HG03196 (cell line): ENCODE measurements around the gene MRTFA.
"Not testable (repeated sequence)": the region's sequence is repeated elsewhere in the genome, so short reads cannot be mapped to it uniquely, and the experiment has no call there.

ENCODE experiments used
- ATAC-seq: cut with Tn5 transposase; IDR thresholded peaks from one replicate; pipeline ENCODE4 v1.9.1; 2021; ENCODE audit not compliant: unreplicated experiment

Gene MRTFA

GRCh38 chr22:40560551-40560950 is 76.0 kb downstream of the MRTFA start:
- no peak for ATAC-seq

DNA sequence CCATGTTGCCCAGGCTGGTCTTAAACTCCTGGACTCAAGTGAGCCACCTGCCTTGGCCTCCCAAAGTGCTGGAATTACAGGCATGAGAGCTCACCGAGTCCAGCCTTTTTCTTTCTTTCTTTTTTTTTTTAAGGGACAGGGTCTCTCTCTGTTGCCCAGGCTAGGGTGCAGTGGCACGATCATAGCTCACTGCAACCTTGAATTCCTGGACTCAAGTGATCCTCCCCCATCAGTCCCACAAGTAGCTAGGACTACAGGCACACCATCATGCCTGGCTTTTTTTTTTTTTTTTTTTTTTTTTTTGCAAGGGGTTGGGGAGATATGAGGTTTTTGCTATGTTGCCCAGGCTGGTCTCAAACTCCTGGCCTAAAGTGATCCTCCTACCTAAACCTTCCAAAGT is 78.5 kb downstream of the MRTFA start:
- ATAC-seq, result no peak

DNA sequence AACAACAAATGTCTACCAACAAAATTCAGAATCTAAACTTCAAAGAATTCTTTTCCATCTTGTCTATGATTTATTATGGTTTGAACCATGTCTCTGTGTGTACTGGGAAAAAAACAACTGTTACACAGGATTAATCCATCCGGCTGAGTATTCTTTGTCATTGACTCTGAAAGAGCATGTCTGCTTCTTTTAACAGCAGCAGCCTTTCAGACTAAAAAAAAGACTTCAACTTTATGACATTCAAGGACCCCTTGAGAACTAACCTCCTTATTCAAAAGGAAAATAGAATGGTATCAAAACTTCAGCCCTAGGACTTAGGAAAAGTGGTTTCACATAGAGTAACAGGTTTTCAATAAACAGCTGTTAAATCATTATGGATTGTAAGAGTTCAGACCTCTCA is 79.9 kb downstream of the MRTFA start:
- ATAC-seq, result no peak

DNA sequence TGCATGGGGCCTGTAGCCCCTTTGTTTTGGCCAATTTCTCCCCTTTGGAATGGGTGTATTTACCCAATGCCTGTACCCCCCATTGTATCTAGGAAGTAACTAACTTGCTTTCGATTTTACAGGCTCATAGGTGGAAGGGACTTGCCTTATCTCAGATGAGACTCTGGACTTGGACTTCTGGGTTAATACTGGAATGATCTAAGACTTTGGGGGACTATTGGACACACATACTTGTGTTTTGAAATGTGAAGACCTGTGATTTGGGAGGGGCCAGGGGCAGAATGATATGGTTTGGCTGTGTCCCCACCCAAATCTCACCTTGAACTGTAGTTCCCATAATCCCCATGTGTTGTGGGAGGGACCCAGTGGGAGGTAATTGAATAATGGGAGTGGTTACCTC is 82.5 kb downstream of the MRTFA start:
- ATAC-seq, result not testable (repeated sequence)

DNA sequence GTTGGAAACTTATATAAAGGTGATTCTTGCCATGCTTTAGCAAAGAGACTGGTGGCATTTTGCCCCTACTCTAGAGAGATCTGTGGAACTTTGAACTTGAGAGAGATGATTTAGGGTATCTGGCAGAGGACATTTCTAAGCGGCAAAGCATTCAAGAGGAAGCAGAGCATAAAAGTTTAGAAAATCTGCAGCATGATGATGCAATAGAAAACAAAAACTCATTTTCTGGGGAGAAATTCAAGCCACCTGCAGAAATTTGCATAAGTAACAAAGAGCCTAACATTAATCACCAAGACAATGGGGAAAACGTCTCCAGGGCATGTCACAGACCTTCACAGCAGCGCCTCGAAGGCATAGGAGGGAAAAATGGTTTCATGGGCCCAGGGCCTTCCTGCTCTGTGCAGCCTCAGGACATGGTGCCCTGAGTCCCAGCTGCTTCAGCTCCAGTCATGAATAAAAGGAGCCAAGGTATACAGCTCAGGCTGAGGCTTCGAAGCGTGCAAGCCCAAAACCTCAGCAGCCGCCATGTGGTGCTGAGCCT is 83.4 kb downstream of the MRTFA start:
- ATAC-seq, result no peak

GRCh38 chr22:40552070-40552469 is 84.4 kb downstream of the MRTFA start:
- no peak for ATAC-seq

- no peak for ATAC-seq
Measured at GRCh38 chr22:40547729-40548143, 88.8 kb downstream of the MRTFA start.

DNA sequence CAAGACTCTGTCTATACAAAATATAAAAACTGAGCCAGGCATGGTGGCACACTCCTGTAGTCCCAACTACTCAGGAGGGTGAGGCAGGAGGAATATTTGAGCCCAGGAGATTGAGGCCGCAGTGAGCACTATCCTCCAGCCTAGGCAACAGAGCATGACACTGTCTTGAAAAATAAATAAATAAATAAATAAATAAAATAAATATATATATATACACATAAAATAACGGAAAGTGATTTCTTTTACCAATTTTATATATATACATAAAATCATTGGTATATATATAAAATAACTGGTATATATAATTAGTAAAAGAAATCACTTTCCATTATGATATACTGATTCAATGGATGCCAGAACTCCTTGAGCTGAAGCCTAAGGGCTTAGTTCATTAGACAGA is 91.8 kb downstream of the MRTFA start:
- no peak for ATAC-seq

DNA sequence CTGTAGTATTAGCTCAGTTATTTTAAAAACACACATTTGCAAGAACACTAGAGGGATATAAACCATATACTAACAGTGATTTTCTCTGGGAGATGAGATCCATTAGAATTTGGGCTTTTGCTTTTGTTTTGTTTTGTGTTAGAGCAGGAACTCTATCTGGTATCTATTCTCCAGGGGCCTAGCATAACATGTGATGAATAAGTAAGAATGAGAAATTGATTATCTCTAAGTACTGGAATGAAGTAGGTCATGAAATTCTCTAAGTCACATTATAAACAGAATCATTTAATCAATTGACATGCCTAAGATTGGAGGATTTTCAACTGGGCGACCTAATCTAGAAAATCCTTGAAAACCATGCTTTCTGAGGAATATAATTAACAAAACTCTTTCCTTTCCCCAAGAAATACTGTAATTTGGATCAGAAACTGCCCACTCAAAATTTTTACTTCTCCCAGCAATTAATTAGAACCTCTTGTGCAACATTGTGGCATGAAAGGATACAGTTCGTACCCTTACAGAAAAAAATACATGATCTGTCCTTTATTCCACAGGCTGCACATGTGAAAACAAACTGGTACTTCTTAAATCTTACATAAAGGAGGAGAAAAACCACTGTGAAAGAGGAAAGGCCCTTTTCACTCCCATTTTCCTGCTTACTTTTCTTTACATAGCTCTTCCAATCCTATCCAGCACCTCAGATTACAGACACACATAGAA is 93.5 kb downstream of the MRTFA start:
- no peak for ATAC-seq

DNA sequence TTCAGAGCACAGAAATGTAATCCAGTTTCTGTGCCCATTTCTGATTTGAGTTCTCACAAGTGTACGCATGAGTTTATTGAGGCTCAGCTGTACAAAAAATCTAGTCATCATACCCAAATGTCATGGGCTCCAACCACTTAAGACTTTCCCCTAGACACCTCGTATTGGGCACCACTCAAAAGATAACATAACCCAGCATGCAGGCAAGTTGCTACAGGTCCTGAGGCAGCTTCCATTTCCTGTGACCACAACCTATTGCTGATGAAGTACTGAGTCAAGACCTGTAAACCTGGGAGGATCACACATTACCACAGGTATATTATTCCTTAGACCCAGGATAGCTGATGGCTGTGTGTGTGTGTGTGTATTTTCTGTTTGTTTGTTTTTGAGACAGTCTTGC is 95.2 kb downstream of the MRTFA start:
- ATAC-seq, result no peak

DNA sequence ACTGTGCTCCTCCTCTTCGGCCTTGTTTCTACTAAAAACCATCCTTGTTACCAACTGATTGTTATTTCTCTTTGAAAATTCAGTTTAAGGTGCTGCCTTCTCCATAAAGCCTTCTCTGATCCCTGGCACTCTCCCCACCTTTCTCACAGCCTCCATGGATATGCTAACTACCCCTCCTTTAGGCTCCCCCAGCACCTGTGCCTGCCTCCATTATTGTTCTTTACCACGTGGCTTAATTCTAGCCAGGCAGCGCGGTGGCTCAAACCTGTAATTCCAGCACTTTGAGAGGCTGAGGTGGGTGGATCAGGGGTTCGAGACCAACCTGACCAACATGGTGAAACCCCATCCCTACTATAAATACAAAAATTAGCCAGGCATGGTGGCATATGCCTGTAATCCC is 96.3 kb downstream of the MRTFA start:
- no peak for ATAC-seq

DNA sequence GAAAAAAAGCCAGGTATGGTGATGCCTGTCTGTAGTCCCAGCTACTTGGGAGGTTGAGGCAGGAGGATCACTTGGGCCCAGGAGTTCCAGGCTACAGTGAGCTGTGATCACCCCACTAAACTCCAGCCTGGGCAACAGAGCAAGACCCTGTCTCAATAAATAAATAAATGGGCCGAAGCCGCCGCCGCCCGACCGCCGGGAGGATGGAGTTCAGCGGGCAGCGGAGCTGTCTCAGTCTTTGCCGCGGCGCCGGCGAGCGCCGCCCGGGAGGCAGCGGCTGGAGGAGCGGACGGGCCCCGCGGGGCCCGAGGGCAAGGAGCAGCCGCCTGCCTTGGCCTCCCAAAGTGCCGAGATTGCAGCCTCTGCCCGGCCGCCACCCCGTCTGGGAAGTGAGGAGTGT is 100.4 kb downstream of the MRTFA start:
- not testable (repeated sequence) for ATAC-seq

GRCh38 chr22:40535642-40536041 is 100.9 kb downstream of the MRTFA start:
- ATAC-seq, result no peak

DNA sequence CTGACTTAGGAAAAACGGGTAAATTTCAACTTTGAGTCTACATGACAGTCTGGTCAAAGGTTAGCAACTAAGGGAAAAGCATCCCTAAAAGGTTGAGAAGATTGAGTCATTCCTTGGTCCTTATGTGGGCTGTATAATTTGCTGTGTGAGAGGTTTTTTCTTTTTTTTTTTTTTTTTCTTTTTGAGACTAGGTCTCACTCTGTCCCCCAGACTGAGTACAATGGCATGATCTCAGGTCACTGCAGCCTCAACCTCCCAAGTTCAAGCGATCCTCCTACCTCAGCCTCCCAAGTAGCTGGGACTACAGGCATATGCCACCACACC is 101.4 kb downstream of the MRTFA start:
- ATAC-seq, result no peak

GRCh38 chr22:40534379-40535188 is 101.9 kb downstream of the MRTFA start:
- ATAC-seq, result no peak

DNA sequence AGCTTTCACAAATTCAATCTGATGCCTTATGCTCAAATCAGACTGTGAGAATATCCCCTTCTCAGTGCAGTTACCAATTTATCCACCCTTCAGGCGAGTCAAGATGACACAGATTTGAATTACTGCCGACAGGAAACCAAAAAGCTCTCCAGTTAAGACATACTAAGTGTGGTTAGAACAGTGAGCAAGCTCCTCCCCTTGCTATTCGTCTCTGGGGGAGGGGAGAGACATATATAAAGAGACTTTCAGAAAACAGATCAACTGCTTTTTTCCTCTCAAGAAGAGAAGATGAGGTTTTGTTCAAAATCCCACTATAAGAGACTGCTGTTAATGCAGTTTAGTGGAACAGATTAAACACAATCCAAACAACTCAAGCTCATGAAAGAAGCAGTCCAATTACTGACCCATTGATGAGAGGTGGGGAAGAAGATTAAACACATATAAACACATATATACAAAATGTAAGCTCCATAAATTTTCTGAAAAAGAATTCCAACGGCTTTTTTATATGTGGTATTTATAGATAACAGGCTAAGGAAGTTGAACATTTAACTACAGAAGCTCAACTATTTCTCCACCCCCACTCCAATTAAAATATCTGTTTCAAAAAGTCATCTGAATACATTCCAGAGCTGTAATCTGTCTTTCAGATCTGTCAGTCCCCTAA is 102.7 kb downstream of the MRTFA start:
- peak; percentile 66 for ATAC-seq

GRCh38 chr22:40531951-40532900 is 104.3 kb downstream of the MRTFA start:
- no peak for ATAC-seq

- not testable (repeated sequence) for ATAC-seq
Measured at GRCh38 chr22:40530391-40530790, 106.1 kb downstream of the MRTFA start.

GRCh38 chr22:40529821-40530220 is 106.7 kb downstream of the MRTFA start:
- ATAC-seq, result no peak

- no peak for ATAC-seq
Measured at GRCh38 chr22:40526960-40527359, 109.6 kb downstream of the MRTFA start.
